GM12878 (cell line): ENCODE results near the gene PEX5. TPM values are rescaled to one million over a fixed set of nuclear protein-coding genes. Genes with fewer than 3 reads are reported as not detected.

Source experiments
- polyA plus RNA-seq, 11 experiments: library from polyadenylated mRNA; depleted of rRNA in 4 of 11; unstranded in 6 of 11; stranded (reverse) in 5 of 11; fragments of >200 nt; fragmentation: Nextera tagmentation in 4 of 11; fragmentation: Illumina TruSeq in 1 of 11; extraction: Ambion mirVana in 4 of 11; extraction: Trizol in 1 of 11; gene quantifications; 1 replicate in 1 of 11; 2 replicates in 10 of 11; pipeline versions ENCODE4 v1.2.1 to v1.2.3, GENCODE V29; 2011 to 2016; ENCODE audit warnings: inconsistent platforms in 2 of 11, missing spikeins in 2 of 11, low read depth in 1 of 11
- total RNA-seq, 4 experiments: library from RNA; depleted of rRNA in 3 of 4; stranded (reverse); fragments of >200 nt in 3 of 4; fragmentation: Illumina TruSeq in 1 of 4; extraction: Trizol in 1 of 4; gene quantifications; 2 replicates each; pipeline versions ENCODE4 v1.2.1 to v1.2.3, GENCODE V29; 2013 to 2021

PEX5 gene
- total and polyA plus RNA-seq, 10 of the 15 experiments (the other 5 are each of a cell fraction or from before 2014, with no cell fraction given): 1.3 to 31.9 (median 13.1) TPM

Other genes starting within 250 kb of the PEX5 start
Only the 7 nearest of the 12 such genes appear.
- 19.1 and 21.6 TPM in 2 replicates for gene LPCAT3, start 171.2 kb upstream of the PEX5 start, total RNA-seq (2014; rRNA removed)
- gene LPCAT3, start 171.2 kb upstream of the PEX5 start, total RNA-seq (2014; rRNA removed; fragmentation: Illumina TruSeq; extraction: Trizol): 16.4 and 16.9 TPM in 2 replicates
- gene LPCAT3, start 171.2 kb upstream of the PEX5 start, total RNA-seq (2021): 23.1 and 23.3 TPM in 2 replicates
- gene LPCAT3, start 171.2 kb upstream of the PEX5 start, polyA plus RNA-seq (2011; rRNA removed): 39.1 and 48.3 TPM in 2 replicates
- 28.3 and 29.5 TPM in 2 replicates for gene LPCAT3, start 171.2 kb upstream of the PEX5 start, polyA plus RNA-seq (2014; fragmentation: Illumina TruSeq; extraction: Trizol)
- 1 to 10 TPM; 2.6 to 3.7 TPM for gene LPCAT3, start 171.2 kb upstream of the PEX5 start, polyA plus RNA-seq (2014; fragmentation: Nextera tagmentation; extraction: Ambion mirVana)
- gene LPCAT3, start 171.2 kb upstream of the PEX5 start, polyA plus RNA-seq (2014; rRNA removed): 28.3 and 31.1 TPM in 2 replicates
- gene LPCAT3, start 171.2 kb upstream of the PEX5 start, polyA plus RNA-seq (2016; fragmentation: Nextera tagmentation; extraction: Ambion mirVana): 10 to 100 TPM; 22.8 to 24.4 TPM
- 0.73 and 1.1 TPM in 2 replicates for gene C1S, start 129.0 kb upstream of the PEX5 start, total RNA-seq (2014; rRNA removed)
- 0.09 and 0.27 TPM in 2 replicates for gene C1S, start 129.0 kb upstream of the PEX5 start, total RNA-seq (2014; rRNA removed; fragmentation: Illumina TruSeq; extraction: Trizol)
- 1.2 and 1.3 TPM in 2 replicates for gene C1S, start 129.0 kb upstream of the PEX5 start, total RNA-seq (2021)
- gene C1S, start 129.0 kb upstream of the PEX5 start, polyA plus RNA-seq (2011; rRNA removed): 0.96 and 1.1 TPM in 2 replicates
- gene C1S, start 129.0 kb upstream of the PEX5 start, polyA plus RNA-seq (2014; fragmentation: Illumina TruSeq; extraction: Trizol): 0.38 and 0.51 TPM in 2 replicates
- under 1 TPM; 0.10 to 0.16 TPM for gene C1S, start 129.0 kb upstream of the PEX5 start, polyA plus RNA-seq (2014; fragmentation: Nextera tagmentation; extraction: Ambion mirVana)
- 0.34 and 1.4 TPM in 2 replicates for gene C1S, start 129.0 kb upstream of the PEX5 start, polyA plus RNA-seq (2014; rRNA removed)
- under 1 TPM; 0.20 to 0.32 TPM for gene C1S, start 129.0 kb upstream of the PEX5 start, polyA plus RNA-seq (2016; fragmentation: Nextera tagmentation; extraction: Ambion mirVana)
- 0.87 and 0.96 TPM in 2 replicates for gene C1R, start 97.2 kb upstream of the PEX5 start, total RNA-seq (2014; rRNA removed)
- gene C1R, start 97.2 kb upstream of the PEX5 start, total RNA-seq (2014; rRNA removed; fragmentation: Illumina TruSeq; extraction: Trizol): 0.76 and 0.88 TPM in 2 replicates
- gene C1R, start 97.2 kb upstream of the PEX5 start, total RNA-seq (2021): 1.7 and 1.8 TPM in 2 replicates
- gene C1R, start 97.2 kb upstream of the PEX5 start, polyA plus RNA-seq (2011; rRNA removed): 0.82 and 1.3 TPM in 2 replicates
- 1.4 and 1.5 TPM in 2 replicates for gene C1R, start 97.2 kb upstream of the PEX5 start, polyA plus RNA-seq (2014; fragmentation: Illumina TruSeq; extraction: Trizol)
- under 1 TPM in 1 of 2 experiments, not detected in 1; 0.31 TPM for gene C1R, start 97.2 kb upstream of the PEX5 start, polyA plus RNA-seq (2014; fragmentation: Nextera tagmentation; extraction: Ambion mirVana)
- 1.9 and 2.8 TPM in 2 replicates for gene C1R, start 97.2 kb upstream of the PEX5 start, polyA plus RNA-seq (2014; rRNA removed)
- under 1 TPM; 0.73 to 0.86 TPM for gene C1R, start 97.2 kb upstream of the PEX5 start, polyA plus RNA-seq (2016; fragmentation: Nextera tagmentation; extraction: Ambion mirVana)
- gene C1RL, start 80.5 kb upstream of the PEX5 start, total RNA-seq (2014; rRNA removed): 10.7 and 12.8 TPM in 2 replicates
- 10.2 and 11.7 TPM in 2 replicates for gene C1RL, start 80.5 kb upstream of the PEX5 start, total RNA-seq (2014; rRNA removed; fragmentation: Illumina TruSeq; extraction: Trizol)
- 10.3 and 11.5 TPM in 2 replicates for gene C1RL, start 80.5 kb upstream of the PEX5 start, total RNA-seq (2021)
- gene C1RL, start 80.5 kb upstream of the PEX5 start, polyA plus RNA-seq (2011; rRNA removed): 4.9 and 5.8 TPM in 2 replicates
- 10.5 and 16.3 TPM in 2 replicates for gene C1RL, start 80.5 kb upstream of the PEX5 start, polyA plus RNA-seq (2014; fragmentation: Illumina TruSeq; extraction: Trizol)
- 1 to 10 TPM; 1.3 to 2.5 TPM for gene C1RL, start 80.5 kb upstream of the PEX5 start, polyA plus RNA-seq (2014; fragmentation: Nextera tagmentation; extraction: Ambion mirVana)
- gene C1RL, start 80.5 kb upstream of the PEX5 start, polyA plus RNA-seq (2014; rRNA removed): 10.6 and 14.2 TPM in 2 replicates
- gene C1RL, start 80.5 kb upstream of the PEX5 start, polyA plus RNA-seq (2016; fragmentation: Nextera tagmentation; extraction: Ambion mirVana): 1 to 10 TPM; 4.7 to 6.0 TPM
- 0.34 TPM in 1 of 2 replicates, not detected in the other for gene RBP5, start 60.8 kb upstream of the PEX5 start, total RNA-seq (2014; rRNA removed)
- gene RBP5, start 60.8 kb upstream of the PEX5 start, total RNA-seq (2014; rRNA removed; fragmentation: Illumina TruSeq; extraction: Trizol): not detected in 2 replicates
- not detected in 2 replicates for gene RBP5, start 60.8 kb upstream of the PEX5 start, total RNA-seq (2021)
- gene RBP5, start 60.8 kb upstream of the PEX5 start, polyA plus RNA-seq (2011; rRNA removed): 0.11 and 0.19 TPM in 2 replicates
- not detected in 2 replicates for gene RBP5, start 60.8 kb upstream of the PEX5 start, polyA plus RNA-seq (2014; fragmentation: Illumina TruSeq; extraction: Trizol)
- gene RBP5, start 60.8 kb upstream of the PEX5 start, polyA plus RNA-seq (2014; fragmentation: Nextera tagmentation; extraction: Ambion mirVana): under 1 TPM in 1 of 2 experiments, not detected in 1; 0.29 TPM
- gene RBP5, start 60.8 kb upstream of the PEX5 start, polyA plus RNA-seq (2014; rRNA removed): 0.35 TPM in 1 of 2 replicates, not detected in the other
- 1 to 10 TPM in 1 of 2 experiments, under 1 TPM in 1; 0.23 to 1.1 TPM for gene RBP5, start 60.8 kb upstream of the PEX5 start, polyA plus RNA-seq (2016; fragmentation: Nextera tagmentation; extraction: Ambion mirVana)
- gene CLSTN3, start 59.3 kb upstream of the PEX5 start, total RNA-seq (2014; rRNA removed): 11.9 and 13.8 TPM in 2 replicates
- 8.3 and 8.8 TPM in 2 replicates for gene CLSTN3, start 59.3 kb upstream of the PEX5 start, total RNA-seq (2014; rRNA removed; fragmentation: Illumina TruSeq; extraction: Trizol)
- gene CLSTN3, start 59.3 kb upstream of the PEX5 start, total RNA-seq (2021): 17.1 and 24.7 TPM in 2 replicates
- gene CLSTN3, start 59.3 kb upstream of the PEX5 start, polyA plus RNA-seq (2011; rRNA removed): 16.9 and 28.9 TPM in 2 replicates
- gene CLSTN3, start 59.3 kb upstream of the PEX5 start, polyA plus RNA-seq (2014; fragmentation: Illumina TruSeq; extraction: Trizol): 9.5 and 14.7 TPM in 2 replicates
- under 1 TPM; 0.09 to 0.14 TPM for gene CLSTN3, start 59.3 kb upstream of the PEX5 start, polyA plus RNA-seq (2014; fragmentation: Nextera tagmentation; extraction: Ambion mirVana)
- 33.8 and 35.9 TPM in 2 replicates for gene CLSTN3, start 59.3 kb upstream of the PEX5 start, polyA plus RNA-seq (2014; rRNA removed)
- gene CLSTN3, start 59.3 kb upstream of the PEX5 start, polyA plus RNA-seq (2016; fragmentation: Nextera tagmentation; extraction: Ambion mirVana): 1 to 10 TPM; 6.5 to 7.1 TPM
- gene ACSM4, start 114.4 kb downstream of the PEX5 start, total RNA-seq (2014; rRNA removed): not detected in 2 replicates
- gene ACSM4, start 114.4 kb downstream of the PEX5 start, total RNA-seq (2014; rRNA removed; fragmentation: Illumina TruSeq; extraction: Trizol): not detected in 2 replicates
- gene ACSM4, start 114.4 kb downstream of the PEX5 start, total RNA-seq (2021): not detected in 2 replicates
- not detected in 2 replicates for gene ACSM4, start 114.4 kb downstream of the PEX5 start, polyA plus RNA-seq (2011; rRNA removed)
- not detected in 2 replicates for gene ACSM4, start 114.4 kb downstream of the PEX5 start, polyA plus RNA-seq (2014; fragmentation: Illumina TruSeq; extraction: Trizol)
- not detected for gene ACSM4, start 114.4 kb downstream of the PEX5 start, polyA plus RNA-seq (2014; fragmentation: Nextera tagmentation; extraction: Ambion mirVana)
- gene ACSM4, start 114.4 kb downstream of the PEX5 start, polyA plus RNA-seq (2014; rRNA removed): not detected in 2 replicates
- not detected for gene ACSM4, start 114.4 kb downstream of the PEX5 start, polyA plus RNA-seq (2016; fragmentation: Nextera tagmentation; extraction: Ambion mirVana)